ENCODE data around the gene MDP1. TPM values are rescaled to one million over a fixed set of nuclear protein-coding genes. Genes with fewer than 3 reads are reported as not detected.

Gene MDP1
- total RNA-seq, 1 donor: 23.2 TPM

- no peak for DNase-seq (ENCODE audit: low read depth)
- H3K4me3 ChIP-seq (ENCODE audit: low read depth, low read length): no peak overlapping the region
- TF ChIP-seq CTCF (IDR thresholded peaks at IDR 0.05; ENCODE audit: insufficient read depth, low read length): no peak
Observed at GRCh38 chr14:24240110-24240918, 24.4 kb upstream of the MDP1 start.

- no peak overlapping the region for H3K4me3 ChIP-seq (ENCODE audit: low read depth, low read length)
- no peak for TF ChIP-seq CTCF (IDR thresholded peaks at IDR 0.05; ENCODE audit: insufficient read depth, low read length)
- DNase-seq (ENCODE audit: low read depth): no peak
Observed at GRCh38 chr14:24238527-24239037, 22.7 kb upstream of the MDP1 start.

GRCh38 chr14:24238123-24238522 lies 22.3 kb upstream of the MDP1 start:
- no peak overlapping the region for H3K4me3 ChIP-seq (ENCODE audit: low read depth, low read length)
- no peak for DNase-seq (ENCODE audit: low read depth)
- TF ChIP-seq CTCF (IDR thresholded peaks at IDR 0.05; ENCODE audit: insufficient read depth, low read length): no peak

GRCh38 chr14:24237463-24237955 lies 21.6 kb upstream of the MDP1 start:
- no peak for TF ChIP-seq CTCF (IDR thresholded peaks at IDR 0.05; ENCODE audit: insufficient read depth, low read length)

GRCh38 chr14:24236689-24237462 lies 21.0 kb upstream of the MDP1 start:
- H3K4me3 ChIP-seq (ENCODE audit: low read depth, low read length): no peak overlapping the region
- no peak for DNase-seq (ENCODE audit: low read depth)
- TF ChIP-seq CTCF (IDR thresholded peaks at IDR 0.05; ENCODE audit: insufficient read depth, low read length): no peak

More at GRCh38 chr14:24237463-24237955, 21.6 kb upstream of the MDP1 start:
- no peak for DNase-seq (ENCODE audit: low read depth)
- no peak overlapping the region for H3K4me3 ChIP-seq (ENCODE audit: low read depth, low read length)

- H3K4me3 ChIP-seq (ENCODE audit: low read depth, low read length): no peak overlapping the region
- no peak for DNase-seq (ENCODE audit: low read depth)
- TF ChIP-seq CTCF (IDR thresholded peaks at IDR 0.05; ENCODE audit: insufficient read depth, low read length): no peak
Observed at GRCh38 chr14:24235804-24236688, 20.2 kb upstream of the MDP1 start.
